Body of pancreas (tissue), 4 donors: ENCODE results near the gene SNX32. TPM values are rescaled to one million over a fixed set of nuclear protein-coding genes. Genes with fewer than 3 reads are reported as not detected.

Experiments used
- ATAC-seq: fragments of 150-250 bp; one replicate; pipeline ENCODE4 v1.9.1; 2016
- DNase-seq, 4 donors: peaks; one replicate each; pipeline ENCODE4 v3.0.0-alpha.2; 2019
- H3K27ac ChIP-seq, 4 donors: fragments of 200-600 bp; sonication (generic); 1 replicate in 3 of 4; 2 replicates in 1 of 4; pipeline versions ENCODE4 v1.5.1 to v1.6.1; 2016 to 2019; ENCODE audit warnings: mild to moderate bottlenecking in 1 of 4, mixed read lengths in 1 of 4, moderate library complexity in 1 of 4
- H3K27me3 ChIP-seq, 2 donors: fragments of 200-600 bp; sonication (generic); one replicate each; pipeline ENCODE4 v1.6.0; 2016; ENCODE audit warnings: mild to moderate bottlenecking in 1 of 2
- H3K36me3 ChIP-seq, 2 donors: fragments of 200-600 bp; sonication (generic); replicated peaks in 1 of 2; 2 replicates each; pipeline ENCODE4 v1.5.1; 2016; ENCODE audit warnings: low read depth in 2 of 2; ENCODE audit not compliant: insufficient read depth in 1 of 2
- H3K4me1 ChIP-seq: fragments of 200-600 bp; sonication (generic); one replicate; pipeline ENCODE4 v1.6.0; 2016
- H3K4me3 ChIP-seq, 2 donors: fragments of 200-600 bp; sonication (generic); 1 replicate in 1 of 2; 2 replicates in 1 of 2; pipeline ENCODE4 v1.5.1; 2016 to 2019
- H3K9me3 ChIP-seq, 3 donors: fragments of 200-600 bp; sonication (generic); 1 replicate in 2 of 3; 2 replicates in 1 of 3; pipeline ENCODE4 v1.5.1; 2016
- POLR2A ChIP-seq, 3 donors: fragments of 450-650 bp; IDR thresholded peaks; one replicate each; pipeline ENCODE4 v1.6.1; 2016; ENCODE audit warnings: antibody characterized with exemption in 3 of 3, mild to moderate bottlenecking in 2 of 3
- WGBS, 2 donors: methylation state at CpG; one replicate each; pipeline ENCODE4 v1.1.5; 2017; 5-methylcytosine and 5-hydroxymethylcytosine counted together
- intact Hi-C: fragments of 100-400 bp; cut with DNase I; formaldehyde crosslinking; loops from one replicate; pipeline ENCODE4 v1.15.1; 2023
- total RNA-seq, 2 donors: library from RNA; depleted of rRNA; stranded (reverse); fragments of >200 nt; gene quantifications; one replicate each; pipeline ENCODE4 v1.1.0, GENCODE V29; 2016
- TF ChIP-seq, protein P1 (sequence below), 7 experiments: fragments of 450-650 bp in 4 of 7; fragments of 200-600 bp in 3 of 7; sonication (generic) in 3 of 7; IDR thresholded peaks; one replicate each; pipeline ENCODE4 v1.5.1; 2016 to 2019; ENCODE audit warnings: antibody characterized with exemption in 7 of 7

SNX32 gene
- under 1 TPM in 1 of 2 donors, not detected in 1; 0.26 TPM for total RNA-seq

DNA sequence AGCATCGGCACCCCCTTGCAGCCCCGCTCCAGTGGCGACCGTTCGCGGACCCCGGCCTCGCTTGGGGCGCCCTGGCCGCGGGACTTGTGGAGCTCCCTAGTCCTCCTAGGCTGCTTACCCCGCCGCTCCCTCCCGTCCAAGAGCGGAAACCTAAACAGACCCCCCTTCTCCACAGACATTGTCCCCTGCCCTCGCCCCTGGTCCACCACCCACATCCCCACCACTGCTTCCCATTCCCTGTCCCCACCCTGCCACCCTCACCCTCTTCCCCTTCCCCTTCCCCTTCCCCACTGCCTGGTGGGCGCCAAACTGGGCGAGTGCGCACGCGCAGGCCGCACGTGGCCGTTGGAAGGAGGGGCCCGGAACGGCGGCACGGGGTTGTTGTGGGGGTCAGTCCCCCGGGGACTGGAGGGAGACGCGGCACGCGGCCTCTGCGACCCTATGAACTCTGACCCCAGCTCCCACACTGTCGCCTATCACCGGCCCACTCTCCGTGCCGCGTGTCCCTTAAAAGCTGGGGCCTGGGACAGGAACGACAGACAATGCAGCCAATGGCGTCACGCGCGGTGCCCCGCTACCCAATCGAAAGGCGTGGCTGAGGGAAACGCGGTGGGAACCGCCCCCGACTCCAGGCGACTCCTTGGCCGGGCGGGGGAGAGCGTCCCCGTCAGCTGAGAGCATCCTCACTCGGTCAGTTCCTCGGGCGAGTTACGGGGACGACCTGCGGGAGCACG is at the start of gene SNX32:
TSS of gene SNX32 (plus strand) at position 667 of the 734 bp plus-strand sequence. CDS start 103 bp downstream, outside the sequence.
- Histone ChIP-seq H3K9me3 (no peaks in the 10 kb centered on the region), H3K27ac (no peak within 1 kb of the TSS), H3K4me3 (peak within 1 kb of the TSS; percentile 12 to 32), H3K36me3 (no peaks in the 10 kb centered on the region), H3K27me3 (no peaks in the 10 kb centered on the region), H3K4me1 (peaks cover 18% of the 10 kb centered on the region)
- WGBS, 2 donors = 3 to 5% methylated on average over 46 to 63 of the region's 63 CpGs
- ATAC-seq (peak; percentile 100), DNase-seq (peak; percentile 94 to 95 (median 95))
- TF ChIP-seq, protein P1, sequence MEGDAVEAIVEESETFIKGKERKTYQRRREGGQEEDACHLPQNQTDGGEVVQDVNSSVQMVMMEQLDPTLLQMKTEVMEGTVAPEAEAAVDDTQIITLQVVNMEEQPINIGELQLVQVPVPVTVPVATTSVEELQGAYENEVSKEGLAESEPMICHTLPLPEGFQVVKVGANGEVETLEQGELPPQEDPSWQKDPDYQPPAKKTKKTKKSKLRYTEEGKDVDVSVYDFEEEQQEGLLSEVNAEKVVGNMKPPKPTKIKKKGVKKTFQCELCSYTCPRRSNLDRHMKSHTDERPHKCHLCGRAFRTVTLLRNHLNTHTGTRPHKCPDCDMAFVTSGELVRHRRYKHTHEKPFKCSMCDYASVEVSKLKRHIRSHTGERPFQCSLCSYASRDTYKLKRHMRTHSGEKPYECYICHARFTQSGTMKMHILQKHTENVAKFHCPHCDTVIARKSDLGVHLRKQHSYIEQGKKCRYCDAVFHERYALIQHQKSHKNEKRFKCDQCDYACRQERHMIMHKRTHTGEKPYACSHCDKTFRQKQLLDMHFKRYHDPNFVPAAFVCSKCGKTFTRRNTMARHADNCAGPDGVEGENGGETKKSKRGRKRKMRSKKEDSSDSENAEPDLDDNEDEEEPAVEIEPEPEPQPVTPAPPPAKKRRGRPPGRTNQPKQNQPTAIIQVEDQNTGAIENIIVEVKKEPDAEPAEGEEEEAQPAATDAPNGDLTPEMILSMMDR (IDR thresholded peaks at IDR 0.05) = no peak
- TF ChIP-seq POLR2A (IDR thresholded peaks at IDR 0.05) = no peak
- intact Hi-C loops = no loop called here

DNA sequence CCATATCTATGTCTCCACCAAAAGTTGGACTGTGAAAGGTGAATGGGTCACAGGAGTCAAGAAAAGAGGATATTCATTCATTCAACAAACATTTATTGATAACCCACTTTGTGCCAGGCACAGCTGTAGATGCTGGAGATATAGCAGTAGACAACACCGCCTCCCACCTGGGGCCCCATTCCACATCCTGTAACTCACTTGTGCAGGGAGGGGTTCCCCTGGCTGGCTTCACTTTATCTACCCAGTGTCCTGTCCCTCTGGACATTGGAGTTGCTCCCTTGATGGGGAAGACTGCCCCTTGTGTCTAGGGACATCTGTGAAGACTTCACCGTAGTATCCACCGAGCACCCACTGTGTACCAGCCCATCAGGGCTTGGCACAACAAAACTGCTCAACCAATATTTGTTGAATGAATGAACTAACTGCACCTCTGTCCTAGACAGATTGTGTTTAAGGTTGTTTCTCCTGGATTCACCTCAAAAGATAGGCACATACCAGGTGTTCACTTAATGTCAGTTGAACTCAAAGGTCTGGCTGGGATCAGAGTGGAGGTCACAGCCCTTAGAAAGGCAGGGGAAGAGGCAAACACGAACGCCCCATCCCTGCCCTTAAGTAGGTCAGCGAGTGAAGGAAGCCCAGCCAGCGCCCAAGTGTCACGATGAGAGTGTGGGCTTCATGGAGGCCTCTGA is 48.3 kb upstream of the SNX32 start:
- 87 to 100% methylated on average over 3 to 8 of the region's 8 CpGs for WGBS, 2 donors
- Histone ChIP-seq H3K9me3 (no peaks in the 10 kb centered on the region), H3K27me3 (no peaks in the 10 kb centered on the region), H3K27ac (peak overlapping the region in 1 of 4 donors; percentile 68), H3K4me3 (no peak overlapping the region), H3K36me3 (no peaks in the 10 kb centered on the region), H3K4me1 (peaks cover 44% of the 10 kb centered on the region)
- ATAC-seq (no peak), DNase-seq (no peak)
- TF ChIP-seq POLR2A (IDR thresholded peaks at IDR 0.05) = no peak
- TF ChIP-seq, protein P1 (IDR thresholded peaks at IDR 0.05) = no peak
- intact Hi-C loops = no loop called here

DNA sequence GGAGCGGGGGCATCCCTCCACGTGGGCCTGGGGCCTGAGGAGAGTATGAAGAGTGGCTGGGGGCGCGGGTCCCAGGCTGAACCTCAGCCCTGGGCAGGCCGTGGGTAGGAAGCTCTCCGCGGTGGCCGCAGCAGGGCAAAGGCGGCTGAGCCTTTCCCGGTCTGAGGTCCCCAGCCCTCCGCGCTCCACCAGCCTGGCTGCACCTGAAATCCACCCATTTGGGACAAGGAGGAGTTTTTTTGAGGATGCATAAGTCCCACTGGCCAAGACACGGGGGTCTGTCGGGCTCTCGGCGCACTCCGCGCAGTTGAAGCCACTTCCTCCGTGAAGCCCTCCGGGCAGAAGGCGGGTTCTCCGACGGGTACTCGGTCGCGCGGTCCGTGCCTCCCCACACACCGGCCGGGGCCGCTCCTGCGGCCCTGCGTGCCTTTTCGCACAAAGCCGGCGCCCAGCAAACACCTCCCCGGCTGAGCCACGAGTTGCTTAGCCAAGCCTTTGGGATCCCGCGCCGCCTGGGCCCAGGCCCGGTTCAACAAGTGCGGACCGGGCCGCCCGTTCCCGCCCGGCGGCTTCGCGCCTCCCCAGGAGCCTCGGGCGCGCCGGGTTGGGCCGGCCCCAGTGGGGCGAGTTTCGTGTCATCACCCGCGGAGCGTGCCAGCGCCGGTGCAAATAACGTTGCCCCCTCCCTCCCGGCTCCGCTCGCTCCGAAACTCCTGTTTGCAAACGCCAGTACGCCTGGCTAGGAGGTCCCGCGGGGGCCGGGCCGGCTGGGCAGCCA is 47.6 kb upstream of the SNX32 start:
- WGBS, 2 donors = 25% methylated on average over 72 of the region's 74 CpGs; no CpG with 5 or more reads in 1 of the 2 donors
- no peaks in the 10 kb centered on the region for H3K9me3 ChIP-seq
- no peak overlapping the region for H3K4me3 ChIP-seq
- no peaks in the 10 kb centered on the region for H3K27me3 ChIP-seq
- intact Hi-C loops = no loop called here
- peaks cover 44% of the 10 kb centered on the region for H3K4me1 ChIP-seq
- DNase-seq = peak in 2 of 4 donors; percentile 45 to 58
- TF ChIP-seq, protein P1 (IDR thresholded peaks at IDR 0.05) = no peak
- no peak for TF ChIP-seq POLR2A (IDR thresholded peaks at IDR 0.05)
- peak overlapping the region; percentile 16 to 78 (median 58) for H3K27ac ChIP-seq
- ATAC-seq = peak; percentile 30
- H3K36me3 ChIP-seq = no peaks in the 10 kb centered on the region

GRCh38 chr11:65786786-65787636 is 46.8 kb upstream of the SNX32 start, which contains the start of gene OVOL1:
OVOL1 (plus strand) TSS chr11:65787063; CDS start chr11:65787374, 311 bp downstream.
- Histone ChIP-seq H3K27me3 (no peaks in the 10 kb centered on the region), H3K4me3 (peak within 1 kb of the TSS; percentile 3 to 22), H3K9me3 (no peaks in the 10 kb centered on the region), H3K36me3 (no peaks in the 10 kb centered on the region), H3K27ac (peak within 1 kb of the TSS; percentile 16 to 78 (median 58)), H3K4me1 (peaks cover 36% of the 10 kb centered on the region)
- intact Hi-C loops = no loop called here
- ATAC-seq = peak; percentile 85
- WGBS, 2 donors = 1% methylated on average over 105 of the region's 112 CpGs; no CpG with 5 or more reads in 1 of the 2 donors
- peak; percentile 49 to 85 (median 83) for TF ChIP-seq POLR2A (IDR thresholded peaks at IDR 0.05)
- TF ChIP-seq, protein P1 (IDR thresholded peaks at IDR 0.05) = no peak
- DNase-seq = peak; percentile 87 to 94 (median 92)
